ENCODE measurements around the gene DAB2IP. TPM values are rescaled to one million over a fixed set of nuclear protein-coding genes. Genes with fewer than 3 reads are reported as not detected.
"Not testable (repeated sequence)": the region's sequence is repeated elsewhere in the genome, so short reads cannot be mapped to it uniquely, and the experiment has no call there.

Gene DAB2IP
- polyA plus RNA-seq, 1 donor (not counting 4 experiments of a cell fraction or from before 2014, with no cell fraction given) = 28.6 TPM

- no peaks in the 10 kb centered on the region for H3K9me3 ChIP-seq (ENCODE audit: control insufficient read depth, low read depth, low read length)
- no peak overlapping the region for H3K4me2 ChIP-seq (ENCODE audit: control insufficient read depth, extremely low read depth, insufficient read depth, low read depth, low read length)
- no peak overlapping the region for H2AFZ ChIP-seq (ENCODE audit: control insufficient read depth, low read length)
- H3K27ac ChIP-seq (ENCODE audit: control insufficient read depth, insufficient read depth, low read length) = no peak overlapping the region
- no peaks in the 10 kb centered on the region for H3K9me1 ChIP-seq (ENCODE audit: control insufficient read depth, extremely low read depth, insufficient read depth, low read length)
- no peak overlapping the region for H3K4me3 ChIP-seq (ENCODE audit: control insufficient read depth in 2 of 3, extremely low read depth in 1 of 3, insufficient read depth in 2 of 3, low read depth in 1 of 3, low read length in 3 of 3)
- DNase-seq (ENCODE audit: low read depth, low spot score) = no peak
- dilution Hi-C loops (cut with MboI; ENCODE audit: extremely low pct_ligation_motif_present, low sequenced_read_pairs) = no loop called here
- H3K36me3 ChIP-seq (ENCODE audit: control insufficient read depth in 2 of 2, extremely low read depth in 1 of 2, insufficient read depth in 2 of 2, low read length in 2 of 2) = no peaks in the 10 kb centered on the region
- H4K20me1 ChIP-seq (ENCODE audit: control insufficient read depth, extremely low read depth, insufficient read depth, low read length) = no peaks in the 10 kb centered on the region
- no peak overlapping the region for H3K9ac ChIP-seq (ENCODE audit: control insufficient read depth, extremely low read depth, insufficient read depth, low read length)
- FAIRE-seq = no peak
- peaks cover 13% of the 10 kb centered on the region for H3K4me1 ChIP-seq (ENCODE audit: control insufficient read depth, extremely low read depth, insufficient read depth, low read length)
- H3K27me3 ChIP-seq (ENCODE audit: control insufficient read depth, extremely low read depth, insufficient read depth, low read length) = peaks cover 4% of the 10 kb centered on the region
- H3K79me2 ChIP-seq (ENCODE audit: control insufficient read depth, insufficient read depth, low read length) = no peaks in the 10 kb centered on the region
- no peak for TF ChIP-seq CTCF (optimal IDR thresholded peaks at IDR 0.05 in 1 of 3, IDR thresholded peaks at IDR 0.05 in 1 of 3, conservative IDR thresholded peaks at IDR 0.05 in 1 of 3; ENCODE audit: extremely low read depth in 1 of 3, insufficient read depth in 2 of 3, low read length in 3 of 3)
- no peak for TF ChIP-seq EZH2 (IDR thresholded peaks at IDR 0.05; ENCODE audit: low read length)
Observed at GRCh38 chr9:121616123-121616755, 35.2 kb upstream of the DAB2IP start.

- Histone ChIP-seq H3K9me1 (ENCODE audit: control insufficient read depth, extremely low read depth, insufficient read depth, low read length) (no peaks in the 10 kb centered on the region), H3K27ac (ENCODE audit: control insufficient read depth, insufficient read depth, low read length) (no peak overlapping the region), H3K79me2 (ENCODE audit: control insufficient read depth, insufficient read depth, low read length) (no peaks in the 10 kb centered on the region), H3K9me3 (ENCODE audit: control insufficient read depth, low read depth, low read length) (no peaks in the 10 kb centered on the region), H3K36me3 (ENCODE audit: control insufficient read depth in 2 of 2, extremely low read depth in 1 of 2, insufficient read depth in 2 of 2, low read length in 2 of 2) (no peaks in the 10 kb centered on the region), H3K4me3 (ENCODE audit: control insufficient read depth in 2 of 3, extremely low read depth in 1 of 3, insufficient read depth in 2 of 3, low read depth in 1 of 3, low read length in 3 of 3) (no peak overlapping the region), H2AFZ (ENCODE audit: control insufficient read depth, low read length) (no peak overlapping the region), H3K4me1 (ENCODE audit: control insufficient read depth, extremely low read depth, insufficient read depth, low read length) (no peaks in the 10 kb centered on the region), H4K20me1 (ENCODE audit: control insufficient read depth, extremely low read depth, insufficient read depth, low read length) (no peaks in the 10 kb centered on the region), H3K27me3 (ENCODE audit: control insufficient read depth, extremely low read depth, insufficient read depth, low read length) (peaks cover 4% of the 10 kb centered on the region), H3K9ac (ENCODE audit: control insufficient read depth, extremely low read depth, insufficient read depth, low read length) (no peak overlapping the region), H3K4me2 (ENCODE audit: control insufficient read depth, extremely low read depth, insufficient read depth, low read depth, low read length) (no peak overlapping the region)
- no peak for TF ChIP-seq CTCF (optimal IDR thresholded peaks at IDR 0.05 in 1 of 3, IDR thresholded peaks at IDR 0.05 in 1 of 3, conservative IDR thresholded peaks at IDR 0.05 in 1 of 3; ENCODE audit: extremely low read depth in 1 of 3, insufficient read depth in 2 of 3, low read length in 3 of 3)
- no peak for TF ChIP-seq EZH2 (IDR thresholded peaks at IDR 0.05; ENCODE audit: low read length)
- DNase-seq (ENCODE audit: low read depth, low spot score) = no peak
- FAIRE-seq = no peak
- dilution Hi-C loops (cut with MboI; ENCODE audit: extremely low pct_ligation_motif_present, low sequenced_read_pairs) = no loop called here
Observed at GRCh38 chr9:121618504-121618903, 32.9 kb upstream of the DAB2IP start.

GRCh38 chr9:121618910-121619309 is 32.5 kb upstream of the DAB2IP start:
- H3K4me1 ChIP-seq (ENCODE audit: control insufficient read depth, extremely low read depth, insufficient read depth, low read length); dilution Hi-C loops (cut with MboI; ENCODE audit: extremely low pct_ligation_motif_present, low sequenced_read_pairs); H3K4me3 ChIP-seq (ENCODE audit: control insufficient read depth in 2 of 3, extremely low read depth in 1 of 3, insufficient read depth in 2 of 3, low read depth in 1 of 3, low read length in 3 of 3); H3K27me3 ChIP-seq (ENCODE audit: control insufficient read depth, extremely low read depth, insufficient read depth, low read length); DNase-seq (ENCODE audit: low read depth, low spot score); H3K36me3 ChIP-seq (ENCODE audit: control insufficient read depth in 2 of 2, extremely low read depth in 1 of 2, insufficient read depth in 2 of 2, low read length in 2 of 2); H2AFZ ChIP-seq (ENCODE audit: control insufficient read depth, low read length); FAIRE-seq; H3K79me2 ChIP-seq (ENCODE audit: control insufficient read depth, insufficient read depth, low read length); H3K9me1 ChIP-seq (ENCODE audit: control insufficient read depth, extremely low read depth, insufficient read depth, low read length); H3K4me2 ChIP-seq (ENCODE audit: control insufficient read depth, extremely low read depth, insufficient read depth, low read depth, low read length); H4K20me1 ChIP-seq (ENCODE audit: control insufficient read depth, extremely low read depth, insufficient read depth, low read length); H3K9me3 ChIP-seq (ENCODE audit: control insufficient read depth, low read depth, low read length); H3K9ac ChIP-seq (ENCODE audit: control insufficient read depth, extremely low read depth, insufficient read depth, low read length); H3K27ac ChIP-seq (ENCODE audit: control insufficient read depth, insufficient read depth, low read length): not testable (repeated sequence)
